ENCODE measurements around the gene NELL1.

DNA sequence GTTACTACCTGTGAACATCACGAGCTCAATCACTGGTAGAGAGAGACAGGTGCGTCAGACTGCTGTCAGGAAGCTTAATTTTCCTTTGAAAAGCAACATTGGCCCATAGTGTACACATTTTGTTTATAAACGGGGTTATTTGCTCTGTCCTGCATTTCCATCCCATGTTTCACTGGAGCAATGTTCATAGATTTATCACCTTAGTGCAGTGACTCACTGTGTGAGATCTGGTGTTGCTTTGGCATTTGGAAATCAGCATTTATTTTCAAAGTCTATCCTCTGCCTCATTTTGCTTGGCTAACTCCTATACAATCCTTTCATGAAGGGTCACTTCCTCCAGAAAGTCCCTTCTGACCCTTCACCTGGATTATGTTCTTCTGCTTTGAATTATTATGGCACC is 529.1 kb downstream of the NELL1 start:
- TF ChIP-seq, protein P1, sequence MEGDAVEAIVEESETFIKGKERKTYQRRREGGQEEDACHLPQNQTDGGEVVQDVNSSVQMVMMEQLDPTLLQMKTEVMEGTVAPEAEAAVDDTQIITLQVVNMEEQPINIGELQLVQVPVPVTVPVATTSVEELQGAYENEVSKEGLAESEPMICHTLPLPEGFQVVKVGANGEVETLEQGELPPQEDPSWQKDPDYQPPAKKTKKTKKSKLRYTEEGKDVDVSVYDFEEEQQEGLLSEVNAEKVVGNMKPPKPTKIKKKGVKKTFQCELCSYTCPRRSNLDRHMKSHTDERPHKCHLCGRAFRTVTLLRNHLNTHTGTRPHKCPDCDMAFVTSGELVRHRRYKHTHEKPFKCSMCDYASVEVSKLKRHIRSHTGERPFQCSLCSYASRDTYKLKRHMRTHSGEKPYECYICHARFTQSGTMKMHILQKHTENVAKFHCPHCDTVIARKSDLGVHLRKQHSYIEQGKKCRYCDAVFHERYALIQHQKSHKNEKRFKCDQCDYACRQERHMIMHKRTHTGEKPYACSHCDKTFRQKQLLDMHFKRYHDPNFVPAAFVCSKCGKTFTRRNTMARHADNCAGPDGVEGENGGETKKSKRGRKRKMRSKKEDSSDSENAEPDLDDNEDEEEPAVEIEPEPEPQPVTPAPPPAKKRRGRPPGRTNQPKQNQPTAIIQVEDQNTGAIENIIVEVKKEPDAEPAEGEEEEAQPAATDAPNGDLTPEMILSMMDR (IDR thresholded peaks at IDR 0.05) = no peak
- TF ChIP-seq POLR2A (IDR thresholded peaks at IDR 0.05) = no peak
- TF ChIP-seq POLR2AphosphoS5 (IDR thresholded peaks at IDR 0.05) = no peak
